BE2C (cell line): ENCODE measurements around the gene CDH23.

ENCODE experiments used
- DNase-seq: peaks from one replicate; pipeline ENCODE4 v3.0.0-alpha.2; 2020
- H3K27me3 ChIP-seq: fragments of 250-450 bp; sonication (Bioruptor Pico); 2 replicates; pipeline ENCODE4 v1.5.1; 2020; ENCODE audit warnings: mild to moderate bottlenecking
- H3K36me3 ChIP-seq: fragments of 250-450 bp; sonication (Bioruptor Pico); 2 replicates; pipeline ENCODE4 v1.5.1; 2020; ENCODE audit warnings: mild to moderate bottlenecking
- H3K4me1 ChIP-seq: fragments of 250-450 bp; sonication (Bioruptor Pico); 2 replicates; pipeline ENCODE4 v1.5.1; 2020
- H3K4me3 ChIP-seq: 2 replicates; pipeline ENCODE4 v1.5.1; 2011; ENCODE audit warnings: low read depth, low read length
- H3K9me3 ChIP-seq: fragments of 250-450 bp; sonication (Bioruptor Pico); 2 replicates; pipeline ENCODE4 v1.5.1; 2020
- CTCF ChIP-seq: IDR thresholded peaks from 2 replicates; pipeline ENCODE4 v1.5.1; 2012; ENCODE audit warnings: mild to moderate bottlenecking, low read depth, low read length

Gene CDH23

GRCh38 chr10:71632896-71633600 is 236.3 kb downstream of the CDH23 start:
- no peak for TF ChIP-seq CTCF
- Histone ChIP-seq H3K36me3 (no peaks in the 10 kb centered on the region), H3K9me3 (no peaks in the 10 kb centered on the region), H3K4me1 (no peaks in the 10 kb centered on the region), H3K27me3 (no peaks in the 10 kb centered on the region), H3K4me3 (no peak overlapping the region)
- DNase-seq = no peak

- no peak for TF ChIP-seq CTCF
- H3K4me1 ChIP-seq = no peaks in the 10 kb centered on the region
- H3K4me3 ChIP-seq = no peak overlapping the region
These were observed 237.2 kb downstream of the CDH23 start for GRCh38 chr10:71633920-71634319.

GRCh38 chr10:71634531-71635164 is 237.9 kb downstream of the CDH23 start:
- no peaks in the 10 kb centered on the region for H3K4me1 ChIP-seq
- H3K9me3 ChIP-seq = no peaks in the 10 kb centered on the region
- no peaks in the 10 kb centered on the region for H3K27me3 ChIP-seq
- H3K4me3 ChIP-seq = no peak overlapping the region
- no peaks in the 10 kb centered on the region for H3K36me3 ChIP-seq
- TF ChIP-seq CTCF = no peak
- no peak for DNase-seq

More at GRCh38 chr10:71633920-71634319, 237.2 kb downstream of the CDH23 start:
- Histone ChIP-seq H3K9me3 (no peaks in the 10 kb centered on the region), H3K27me3 (no peaks in the 10 kb centered on the region), H3K36me3 (no peaks in the 10 kb centered on the region)
- no peak for DNase-seq

- DNase-seq = no peak
- no peak for TF ChIP-seq CTCF
- Histone ChIP-seq H3K4me3 (no peak overlapping the region), H3K27me3 (no peaks in the 10 kb centered on the region), H3K9me3 (no peaks in the 10 kb centered on the region), H3K36me3 (no peaks in the 10 kb centered on the region), H3K4me1 (no peaks in the 10 kb centered on the region)
These were observed 238.6 kb downstream of the CDH23 start for GRCh38 chr10:71635251-71635866.

- TF ChIP-seq CTCF = no peak
- no peak overlapping the region for H3K4me3 ChIP-seq
- no peak for DNase-seq
- no peaks in the 10 kb centered on the region for H3K4me1 ChIP-seq
- H3K36me3 ChIP-seq = no peaks in the 10 kb centered on the region
- H3K9me3 ChIP-seq = no peaks in the 10 kb centered on the region
- H3K27me3 ChIP-seq = no peaks in the 10 kb centered on the region
These were observed 239.1 kb downstream of the CDH23 start for GRCh38 chr10:71635867-71636266.

- Histone ChIP-seq H3K36me3 (no peaks in the 10 kb centered on the region), H3K4me3 (no peak overlapping the region), H3K4me1 (no peaks in the 10 kb centered on the region), H3K27me3 (no peaks in the 10 kb centered on the region), H3K9me3 (no peaks in the 10 kb centered on the region)
- TF ChIP-seq CTCF = no peak
- no peak for DNase-seq
These were observed 239.9 kb downstream of the CDH23 start for GRCh38 chr10:71636588-71636987.
